H1 (cell line): ENCODE data around the gene VPS50. TPM values are rescaled to one million over a fixed set of nuclear protein-coding genes. Genes with fewer than 3 reads are reported as not detected.

Experiments used
- CTCF ChIA-PET: fragments of 300-600 bp; sonication (Branson Sonifier 250); formaldehyde crosslinking; loops from one replicate; lab custom pipeline; 2021; ENCODE audit not compliant: partially characterized antibody; lab: Charles Lee
- POLR2A ChIA-PET: fragments of 300-600 bp; sonication (Branson Sonifier 250); formaldehyde crosslinking; loops from one replicate; lab custom pipeline; 2021; ENCODE audit warnings: inconsistent platforms; ENCODE audit not compliant: partially characterized antibody; lab: Charles Lee
- DNase-seq, 2 experiments: peaks; one replicate each; pipeline versions ENCODE4 v3.0.0 to v3.0.0-alpha.2; 2010 to 2022; ENCODE audit warnings: low spot score in 2 of 2, low read depth in 1 of 2, mixed read lengths in 1 of 2
- FAIRE-seq: peaks from 2 replicates; lab custom pipeline; 2011; peaks lifted over from hg19 to GRCh38; lab: Jason Lieb, UNC
- H2AFZ ChIP-seq: 2 replicates; pipeline ENCODE4 v1.8.1; 2012; ENCODE audit warnings: low read length, inconsistent platforms
- H2AK5ac ChIP-seq: 2 replicates; pipeline ENCODE4 v1.6.1; 2013; ENCODE audit warnings: low read depth, low read length
- H2BK120ac ChIP-seq: replicated peaks from 2 replicates; pipeline ENCODE3; 2013; ENCODE audit warnings: low read depth, low read length, inconsistent platforms
- H2BK12ac ChIP-seq: 2 replicates; pipeline ENCODE4 v1.6.1; 2013; ENCODE audit warnings: low read depth, low read length
- H2BK15ac ChIP-seq: 2 replicates; pipeline ENCODE4 v1.6.1; 2013; ENCODE audit warnings: low read length
- H2BK20ac ChIP-seq: 2 replicates; pipeline ENCODE4 v1.6.1; 2013; ENCODE audit warnings: low read length
- H2BK5ac ChIP-seq: 2 replicates; pipeline ENCODE4 v1.6.1; 2013; ENCODE audit warnings: low read depth, low read length
- H3K14ac ChIP-seq: 2 replicates; pipeline ENCODE4 v1.6.1; 2013; ENCODE audit warnings: inconsistent platforms; ENCODE audit not compliant: insufficient read length
- H3K18ac ChIP-seq: 2 replicates; pipeline ENCODE4 v1.6.1; 2013; ENCODE audit warnings: low read length; ENCODE audit errors: extremely low read depth
- H3K23ac ChIP-seq: 2 replicates; pipeline ENCODE4 v1.6.1; 2013; ENCODE audit warnings: inconsistent platforms; ENCODE audit not compliant: insufficient read length
- H3K23me2 ChIP-seq: 2 replicates; pipeline ENCODE4 v1.6.1; 2013; ENCODE audit warnings: low read depth, low read length
- H3K27ac ChIP-seq: 2 replicates; pipeline ENCODE4 v1.6.1; 2011; ENCODE audit warnings: low read depth, low read length, inconsistent platforms
- H3K27me3 ChIP-seq, 4 experiments: replicated peaks in 1 of 4; 1 replicate in 1 of 4; 2 replicates in 3 of 4; pipeline versions ENCODE4 v1.6.1 to v1.8.1; 2011 to 2013; ENCODE audit warnings: low read length in 3 of 4, mild to moderate bottlenecking in 3 of 4, inconsistent platforms in 2 of 4, mixed read lengths in 2 of 4, moderate library complexity in 1 of 4; ENCODE audit not compliant: control insufficient read depth in 3 of 4, insufficient read depth in 3 of 4; ENCODE audit errors: extremely low read depth in 1 of 4
- H3K36me3 ChIP-seq, 4 experiments: 2 replicates each; pipeline versions ENCODE4 v1.6.1 to v1.8.1; 2011 to 2013; ENCODE audit warnings: mild to moderate bottlenecking in 4 of 4, low read length in 3 of 4, moderate library complexity in 2 of 4, control low read depth in 1 of 4, inconsistent platforms in 1 of 4; ENCODE audit not compliant: insufficient read depth in 4 of 4, control insufficient read depth in 2 of 4
- H3K4ac ChIP-seq: replicated peaks from 2 replicates; pipeline ENCODE3; 2013; ENCODE audit warnings: low read length, low read depth, mixed read lengths, inconsistent platforms; ENCODE audit not compliant: insufficient read length
- H3K4me1 ChIP-seq, 4 experiments: replicated peaks in 1 of 4; 1 replicate in 1 of 4; 2 replicates in 3 of 4; pipeline versions ENCODE4 v1.6.1 to v1.8.1; 2011 to 2013; ENCODE audit warnings: low read length in 3 of 4, inconsistent platforms in 2 of 4, mixed read lengths in 1 of 4; ENCODE audit not compliant: insufficient read depth in 4 of 4, control insufficient read depth in 3 of 4
- H3K4me2 ChIP-seq, 2 experiments: 2 replicates each; pipeline versions ENCODE4 v1.6.1 to v1.8.1; 2011 to 2013; ENCODE audit warnings: low read depth in 2 of 2, low read length in 2 of 2, control low read depth in 1 of 2, inconsistent platforms in 1 of 2, mild to moderate bottlenecking in 1 of 2; ENCODE audit not compliant: insufficient read depth in 1 of 2
- H3K4me3 ChIP-seq, 4 experiments: fragments of 200-600, 300-600 bp in 1 of 4; sonication (generic), shearing (Covaris generic), sonication (Bioruptor Twin) in 1 of 4; 2 replicates each; pipeline versions ENCODE4 v1.5.1 to v1.8.1; 2011 to 2016; ENCODE audit warnings: low read length in 4 of 4, low read depth in 3 of 4, control low read depth in 2 of 4, inconsistent platforms in 2 of 4, mild to moderate bottlenecking in 2 of 4, mixed read lengths in 1 of 4, moderate library complexity in 1 of 4; ENCODE audit not compliant: insufficient read depth in 2 of 4; ENCODE audit errors: extremely low read depth in 1 of 4
- H3K56ac ChIP-seq: replicated peaks from 2 replicates; pipeline ENCODE3; 2013; ENCODE audit warnings: low read depth, mild to moderate bottlenecking, mixed read lengths, low read length, inconsistent platforms; ENCODE audit not compliant: insufficient read length
- H3K79me1 ChIP-seq: 2 replicates; pipeline ENCODE4 v1.6.1; 2013; ENCODE audit warnings: low read depth, low read length, control low read depth
- H3K79me2 ChIP-seq, 2 experiments: 2 replicates each; pipeline versions ENCODE4 v1.6.1 to v1.8.1; 2012 to 2013; ENCODE audit warnings: low read length in 2 of 2, mild to moderate bottlenecking in 2 of 2, inconsistent platforms in 1 of 2; ENCODE audit not compliant: insufficient read depth in 2 of 2, control insufficient read depth in 1 of 2
- H3K9ac ChIP-seq, 4 experiments: replicated peaks in 1 of 4; 1 replicate in 1 of 4; 2 replicates in 3 of 4; pipeline versions ENCODE4 v1.6.1 to v1.8.1; 2011 to 2013; ENCODE audit warnings: low read depth in 3 of 4, low read length in 3 of 4, control low read depth in 2 of 4, mild to moderate bottlenecking in 2 of 4, moderate library complexity in 2 of 4, inconsistent platforms in 1 of 4; ENCODE audit errors: extremely low read depth in 1 of 4
- H3K9me3 ChIP-seq, 2 experiments: 2 replicates each; pipeline versions ENCODE4 v1.6.1 to v1.8.1; 2012 to 2013; ENCODE audit warnings: mild to moderate bottlenecking in 2 of 2, moderate library complexity in 2 of 2, control low read depth in 1 of 2, inconsistent platforms in 1 of 2, low read depth in 1 of 2, low read length in 1 of 2, mixed read lengths in 1 of 2; ENCODE audit not compliant: insufficient read depth in 2 of 2
- H4K20me1 ChIP-seq, 2 experiments: replicated peaks in 1 of 2; 2 replicates each; pipeline versions ENCODE3 to v1.8.1; 2011 to 2013; ENCODE audit warnings: inconsistent platforms in 2 of 2, low read length in 2 of 2, mild to moderate bottlenecking in 1 of 2; ENCODE audit not compliant: insufficient read depth in 2 of 2, control insufficient read depth in 1 of 2
- H4K5ac ChIP-seq: 2 replicates; pipeline ENCODE4 v1.6.1; 2013; ENCODE audit warnings: low read length, low read depth, mixed read lengths, inconsistent platforms; ENCODE audit not compliant: insufficient read length
- H4K8ac ChIP-seq: 2 replicates; pipeline ENCODE4 v1.8.0; 2013; ENCODE audit warnings: mild to moderate bottlenecking, moderate library complexity, low read length, inconsistent platforms; ENCODE audit not compliant: insufficient read depth; ENCODE audit errors: extremely low read depth
- H4K91ac ChIP-seq: replicated peaks from 2 replicates; pipeline ENCODE3; 2013; ENCODE audit warnings: low read length, mixed read lengths, inconsistent platforms; ENCODE audit not compliant: insufficient read length
- HDAC6 ChIP-seq: IDR thresholded peaks from one replicate; pipeline ENCODE4 v1.7.1; 2012; ENCODE audit warnings: low read depth, mild to moderate bottlenecking, inconsistent platforms, low read length, moderate library complexity
- SAP30 ChIP-seq: fragments of 300-600 bp; sonication (generic); IDR thresholded peaks from 2 replicates; pipeline ENCODE4 v1.7.1; 2012; ENCODE audit warnings: low read length, moderate library complexity, mild to moderate bottlenecking, inconsistent platforms; ENCODE audit not compliant: insufficient read depth, insufficient replicate concordance
- SP2 ChIP-seq: IDR thresholded peaks from 2 replicates; pipeline ENCODE4 v1.6.1; 2012; ENCODE audit warnings: mild to moderate bottlenecking, low read length, inconsistent platforms
- SUZ12 ChIP-seq: fragments of 200-600 bp; sonication (generic); IDR thresholded peaks from 2 replicates; pipeline ENCODE4 v1.6.1; 2012; ENCODE audit warnings: mild to moderate bottlenecking, inconsistent platforms, low read length, moderate library complexity, mixed read lengths
- TAF1 ChIP-seq: IDR thresholded peaks from 2 replicates; pipeline ENCODE4 v1.6.1; 2011; ENCODE audit warnings: mild to moderate bottlenecking, low read depth, low read length
- WGBS, 2 experiments: shearing (Covaris generic) in 1 of 2; methylation state at CpG; one replicate each; pipeline versions ENCODE4 v1.1.6 to v1.1.7; 2013 to 2015; ENCODE audit warnings: low lambda C conversion rate in 2 of 2, mixed read lengths in 2 of 2, inconsistent platforms in 1 of 2, low coverage in 1 of 2, missing lambda C conversion rate in 1 of 2; ENCODE audit not compliant: insufficient replicate concordance in 2 of 2, insufficient coverage in 1 of 2, insufficient read length in 1 of 2; ENCODE audit errors: extremely low coverage in 1 of 2, missing lambda C conversion rate in 1 of 2; 5-methylcytosine and 5-hydroxymethylcytosine counted together
- polyA plus RNA-seq, 7 experiments: library from polyadenylated mRNA; depleted of rRNA in 3 of 7; stranded (reverse) in 5 of 7; unstranded in 2 of 7; fragments of >200 nt in 5 of 7; fragments of 200-250 nt in 2 of 7; gene quantifications; 1 replicate in 5 of 7; 2 replicates in 1 of 7; 4 replicates in 1 of 7; pipeline versions ENCODE4 v1.2.1 to v1.2.3, GENCODE V29; 2011 to 2013; ENCODE audit warnings: missing spikeins in 2 of 7, mixed read lengths in 2 of 7
- total RNA-seq: library from RNA; stranded (reverse); fragmentation: NEBNext Ultra II Directional; extraction: Animal tissue kit (Norgen Biotek cat#: 25700); gene quantifications from 2 replicates; pipeline ENCODE4 v1.2.1, GENCODE V29; 2021
- TF ChIP-seq, protein P1 (sequence below): IDR thresholded peaks from 2 replicates; pipeline ENCODE4 v1.6.1; 2012; ENCODE audit warnings: inconsistent platforms

VPS50 gene
- total and polyA plus RNA-seq, 2 of the 8 experiments (the other 6 are each of a cell fraction or from before 2014, with no cell fraction given): 3.7 to 9.3 TPM

DNA sequence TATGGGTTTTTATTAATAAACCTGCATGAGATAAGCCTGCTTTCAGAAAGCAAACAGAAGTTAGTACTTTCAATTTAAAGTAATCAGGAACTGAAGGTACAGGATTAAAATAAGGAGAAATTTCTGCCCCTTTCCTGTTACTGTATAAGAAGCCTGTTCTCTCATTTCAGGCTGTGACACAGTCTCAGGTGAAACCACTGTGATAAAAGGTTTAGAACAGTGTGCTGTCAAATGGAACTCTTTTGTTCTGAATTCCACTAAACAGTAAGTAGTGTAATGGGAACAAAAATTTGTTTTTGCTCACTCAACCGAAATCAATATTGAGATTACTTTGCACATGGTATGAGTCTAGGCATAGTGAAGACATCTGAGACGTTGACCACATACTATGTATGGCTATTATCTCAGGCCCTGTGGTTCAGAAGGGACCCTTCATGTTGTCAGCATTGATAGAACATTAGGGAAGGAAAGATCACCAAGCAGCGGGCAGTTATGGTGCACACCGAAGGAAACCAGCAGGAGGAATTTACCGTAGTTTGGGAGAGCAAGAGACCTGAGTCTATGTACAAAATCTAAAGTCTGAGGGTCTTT, 20.8 kb upstream of the VPS50 start:
- no peak for TF ChIP-seq HDAC6
- TF ChIP-seq SUZ12: no peak
- no peak for TF ChIP-seq TAF1
- TF ChIP-seq SP2: no peak
- no peak for TF ChIP-seq SAP30
- TF ChIP-seq, protein P1, sequence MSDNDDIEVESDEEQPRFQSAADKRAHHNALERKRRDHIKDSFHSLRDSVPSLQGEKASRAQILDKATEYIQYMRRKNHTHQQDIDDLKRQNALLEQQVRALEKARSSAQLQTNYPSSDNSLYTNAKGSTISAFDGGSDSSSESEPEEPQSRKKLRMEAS: no peak
- TF ChIP-seq, all 59 proteins: peak for 0
- Histone ChIP-seq H3K23ac (no peak overlapping the region), H4K8ac (no peak overlapping the region), H2BK20ac (no peak overlapping the region), H3K79me1 (no peaks in the 10 kb centered on the region), H3K4me3 (no peak overlapping the region), H3K4ac (no peak overlapping the region), H3K4me1 (no peaks in the 10 kb centered on the region), H4K20me1 (no peaks in the 10 kb centered on the region), H4K5ac (no peak overlapping the region), H3K23me2 (no peaks in the 10 kb centered on the region), H2AFZ (no peak overlapping the region; the same call in 1 of the 2 replicates), H3K36me3 (no peaks in the 10 kb centered on the region), H2AK5ac (no peak overlapping the region), H2BK15ac (no peak overlapping the region), H3K9me3 (no peaks in the 10 kb centered on the region), H3K27ac (no peak overlapping the region), H3K4me2 (no peak overlapping the region), H2BK5ac (no peak overlapping the region), H3K79me2 (no peaks in the 10 kb centered on the region), H3K18ac (no peak overlapping the region), H4K91ac (no peak overlapping the region), H3K27me3 (no peaks in the 10 kb centered on the region), H3K14ac (no peak overlapping the region), H3K56ac (no peak overlapping the region), H3K9ac (no peak overlapping the region), H2BK12ac (no peak overlapping the region), H2BK120ac (no peak overlapping the region)
- ChIA-PET CTCF (interaction anchor here (2.7 kb wide), 1 partner anchor 17 kb away, joined by 13 read pairs; no protein-coding TSS in a partner anchor), POLR2A (no interaction called here)
- FAIRE-seq (no peak), DNase-seq (no peak)
- WGBS, 2 experiments: 76% methylated on average over 5 of the region's 5 CpGs; no CpG with 5 or more reads in 1 of the 2 experiments
